Cerebellar cortex (tissue), 1 donor: ENCODE measurements around the gene CDH23.

Experiments
- DNase-seq: peaks from one replicate; pipeline ENCODE4 v3.0.0-alpha.2; 2015; ENCODE audit warnings: low spot score

Gene CDH23

GRCh38 chr10:71821909-71822763 lies 425.4 kb downstream of the CDH23 start:
- DNase-seq, result no peak

- no peak for DNase-seq
These were observed 426.6 kb downstream of the CDH23 start for GRCh38 chr10:71823356-71823755.

- DNase-seq, result no peak
These were observed 427.6 kb downstream of the CDH23 start for GRCh38 chr10:71824333-71824732.

GRCh38 chr10:71825217-71825616 lies 428.5 kb downstream of the CDH23 start:
- DNase-seq, result no peak

GRCh38 chr10:71827852-71828251 lies 431.1 kb downstream of the CDH23 start:
- no peak for DNase-seq

- no peak for DNase-seq
These were observed 432.0 kb downstream of the CDH23 start for GRCh38 chr10:71828702-71829101.

GRCh38 chr10:71829171-71829570 lies 432.5 kb downstream of the CDH23 start:
- no peak for DNase-seq

GRCh38 chr10:71829896-71830295 lies 433.2 kb downstream of the CDH23 start:
- no peak for DNase-seq

GRCh38 chr10:71830726-71831125 lies 434.0 kb downstream of the CDH23 start:
- DNase-seq, result no peak

- no peak for DNase-seq
These were observed 435.2 kb downstream of the CDH23 start for GRCh38 chr10:71831646-71832552.

- no peak for DNase-seq
These were observed 436.2 kb downstream of the CDH23 start for GRCh38 chr10:71832967-71833366.

GRCh38 chr10:71833451-71834342 lies 437.0 kb downstream of the CDH23 start:
- no peak for DNase-seq

- no peak for DNase-seq
These were observed 437.6 kb downstream of the CDH23 start for GRCh38 chr10:71834343-71834674.

GRCh38 chr10:71835671-71836595 lies 439.2 kb downstream of the CDH23 start:
- no peak for DNase-seq

- no peak for DNase-seq
These were observed 439.9 kb downstream of the CDH23 start for GRCh38 chr10:71836596-71836974.

GRCh38 chr10:71837098-71837827 lies 440.5 kb downstream of the CDH23 start:
- DNase-seq, result no peak

GRCh38 chr10:71838264-71839211 lies 441.8 kb downstream of the CDH23 start:
- DNase-seq, result no peak

GRCh38 chr10:71840177-71840957 lies 443.6 kb downstream of the CDH23 start:
- peak; percentile 94 for DNase-seq
